HG02588 (cell line): ENCODE measurements around the gene DNAJC13.
"Not testable (repeated sequence)": the region's sequence is repeated elsewhere in the genome, so short reads cannot be mapped to it uniquely, and the experiment has no call there.

Source experiments
- ATAC-seq: cut with Tn5 transposase; IDR thresholded peaks from one replicate; pipeline ENCODE4 v1.9.1; 2021; ENCODE audit warnings: mild to moderate bottlenecking, moderate library complexity; ENCODE audit not compliant: unreplicated experiment

Gene DNAJC13

GRCh38 chr3:132542577-132542976 is 125.3 kb downstream of the DNAJC13 start:
- ATAC-seq, result no peak

- no peak for ATAC-seq
Observed at GRCh38 chr3:132543011-132543739, 125.9 kb downstream of the DNAJC13 start.

GRCh38 chr3:132544130-132544529 is 126.8 kb downstream of the DNAJC13 start:
- no peak for ATAC-seq

- no peak for ATAC-seq
Observed at GRCh38 chr3:132545471-132545870, 128.2 kb downstream of the DNAJC13 start.

- no peak for ATAC-seq
Observed at GRCh38 chr3:132549169-132549568, 131.9 kb downstream of the DNAJC13 start.

- ATAC-seq, result peak; percentile 87
Observed at GRCh38 chr3:132549890-132550578, 132.7 kb downstream of the DNAJC13 start.

- no peak for ATAC-seq
Observed at GRCh38 chr3:132550579-132551305, 133.4 kb downstream of the DNAJC13 start.

- ATAC-seq, result no peak
Observed at GRCh38 chr3:132553826-132554225, 136.5 kb downstream of the DNAJC13 start.

- ATAC-seq, result no peak
Observed at GRCh38 chr3:132554437-132554836, 137.1 kb downstream of the DNAJC13 start.

- no peak for ATAC-seq
Observed at GRCh38 chr3:132555306-132556035, 138.2 kb downstream of the DNAJC13 start.

GRCh38 chr3:132556036-132556386 is 138.7 kb downstream of the DNAJC13 start:
- ATAC-seq, result not testable (repeated sequence)

- ATAC-seq, result no peak
Observed at GRCh38 chr3:132556508-132557159, 139.3 kb downstream of the DNAJC13 start.

- no peak for ATAC-seq
Observed at GRCh38 chr3:132561003-132561402, 143.7 kb downstream of the DNAJC13 start.

- no peak for ATAC-seq
Observed at GRCh38 chr3:132563420-132564069, 146.2 kb downstream of the DNAJC13 start.

GRCh38 chr3:132564070-132564465 is 146.8 kb downstream of the DNAJC13 start:
- no peak for ATAC-seq

- no peak for ATAC-seq
Observed at GRCh38 chr3:132568422-132568821, 151.1 kb downstream of the DNAJC13 start.

GRCh38 chr3:132569153-132569552 is 151.9 kb downstream of the DNAJC13 start:
- no peak for ATAC-seq

- no peak for ATAC-seq
Observed at GRCh38 chr3:132569580-132569979, 152.3 kb downstream of the DNAJC13 start.

GRCh38 chr3:132570016-132570415 is 152.7 kb downstream of the DNAJC13 start:
- ATAC-seq, result no peak

GRCh38 chr3:132573797-132574211 is 156.5 kb downstream of the DNAJC13 start:
- ATAC-seq, result no peak
